ENCODE results near the gene COL12A1. TPM values are rescaled to one million over a fixed set of nuclear protein-coding genes. Genes with fewer than 3 reads are reported as not detected.

Gene COL12A1
- total RNA-seq, 2 experiments from 2014 or later: not detected

DNA sequence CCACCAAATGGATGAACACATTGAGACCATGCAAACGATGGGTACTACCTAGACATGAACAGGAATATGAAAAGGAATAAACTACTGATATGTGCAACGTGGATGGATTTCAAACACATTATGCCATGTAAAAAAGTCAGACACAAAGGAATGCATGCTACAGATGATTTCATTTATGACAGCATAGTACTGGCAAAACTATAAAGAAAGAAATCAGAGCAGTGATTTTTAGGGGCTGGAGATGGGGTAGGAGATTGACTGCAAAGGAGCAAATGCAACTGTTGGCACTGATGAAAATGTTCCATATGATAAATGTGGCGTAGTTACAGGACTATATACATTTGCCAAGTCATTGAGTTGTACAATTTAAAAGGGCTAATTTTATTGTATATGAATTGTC is 13.4 kb upstream of the COL12A1 start:
- Histone ChIP-seq H4K20me1 (ENCODE audit: insufficient read depth, low read length) (no peaks in the 10 kb centered on the region), H2AFZ (ENCODE audit: low read length) (no peak overlapping the region), H3K36me3 (ENCODE audit: insufficient read depth, low read length) (no peaks in the 10 kb centered on the region), H3K4me1 (ENCODE audit: insufficient read depth, low read length, poor library complexity, severe bottlenecking) (no peaks in the 10 kb centered on the region), H3K27ac (ENCODE audit: low read depth, low read length, poor library complexity, severe bottlenecking) (no peak overlapping the region), H3K9me3 (ENCODE audit: low read length) (no peaks in the 10 kb centered on the region), H3K4me3 (ENCODE audit: low read depth, low read length, poor library complexity, severe bottlenecking) (no peak overlapping the region), H3K9me2 (ENCODE audit: insufficient read depth, low read length) (no peaks in the 10 kb centered on the region), H3K4me2 (ENCODE audit: low read length) (no peak overlapping the region), H3K79me2 (ENCODE audit: insufficient read depth, low read depth, low read length) (no peaks in the 10 kb centered on the region)
- ChIA-PET POLR2A (interaction anchor here (0.7 kb wide), 2 partner anchors 157 to 526 kb away, joined by 3 to 4 read pairs; no protein-coding TSS in a partner anchor), CTCF (ENCODE audit: unreplicated experiment) (no interaction called here)
- intact Hi-C loops (cut with micrococcal nuclease; ENCODE audit: unreplicated experiment): no loop called here
- DNase-seq (ENCODE audit: low spot score): no peak
- no TSS peak for BruUV-seq (replicated peaks)
- TF ChIP-seq, protein P1, sequence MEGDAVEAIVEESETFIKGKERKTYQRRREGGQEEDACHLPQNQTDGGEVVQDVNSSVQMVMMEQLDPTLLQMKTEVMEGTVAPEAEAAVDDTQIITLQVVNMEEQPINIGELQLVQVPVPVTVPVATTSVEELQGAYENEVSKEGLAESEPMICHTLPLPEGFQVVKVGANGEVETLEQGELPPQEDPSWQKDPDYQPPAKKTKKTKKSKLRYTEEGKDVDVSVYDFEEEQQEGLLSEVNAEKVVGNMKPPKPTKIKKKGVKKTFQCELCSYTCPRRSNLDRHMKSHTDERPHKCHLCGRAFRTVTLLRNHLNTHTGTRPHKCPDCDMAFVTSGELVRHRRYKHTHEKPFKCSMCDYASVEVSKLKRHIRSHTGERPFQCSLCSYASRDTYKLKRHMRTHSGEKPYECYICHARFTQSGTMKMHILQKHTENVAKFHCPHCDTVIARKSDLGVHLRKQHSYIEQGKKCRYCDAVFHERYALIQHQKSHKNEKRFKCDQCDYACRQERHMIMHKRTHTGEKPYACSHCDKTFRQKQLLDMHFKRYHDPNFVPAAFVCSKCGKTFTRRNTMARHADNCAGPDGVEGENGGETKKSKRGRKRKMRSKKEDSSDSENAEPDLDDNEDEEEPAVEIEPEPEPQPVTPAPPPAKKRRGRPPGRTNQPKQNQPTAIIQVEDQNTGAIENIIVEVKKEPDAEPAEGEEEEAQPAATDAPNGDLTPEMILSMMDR (conservative IDR thresholded peaks at IDR 0.05; ENCODE audit: low read length): no peak
- no peak for TF ChIP-seq EZH2phosphoT487 (IDR thresholded peaks at IDR 0.05; ENCODE audit: borderline replicate concordance, low read depth, low read length)

DNA sequence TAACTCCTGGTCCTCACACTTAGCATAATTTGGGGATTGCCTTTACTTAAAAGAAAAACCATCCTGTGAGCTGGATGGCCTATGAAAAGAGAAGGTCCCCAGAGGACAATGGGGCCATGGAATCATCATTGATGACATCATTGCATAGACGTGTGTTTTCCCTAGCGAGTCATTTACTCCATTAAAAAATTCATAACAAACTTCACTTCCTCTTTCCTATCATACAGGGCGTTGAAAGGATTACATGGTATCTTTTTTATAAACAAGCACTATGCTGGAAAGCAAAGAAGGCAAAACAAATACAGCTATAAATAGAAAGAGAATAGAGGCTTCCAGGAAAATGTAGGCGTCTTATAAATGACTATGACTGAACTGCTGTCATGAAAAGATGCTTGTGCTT is 11.3 kb upstream of the COL12A1 start:
- H3K9me2 ChIP-seq (ENCODE audit: insufficient read depth, low read length): no peaks in the 10 kb centered on the region
- DNase-seq (ENCODE audit: low spot score): no peak
- ChIA-PET POLR2A (interaction anchor here (1.0 kb wide), 1 partner anchor 803 kb away, joined by 3 read pairs; no protein-coding TSS in a partner anchor), CTCF (ENCODE audit: unreplicated experiment) (no interaction called here)
- H4K20me1 ChIP-seq (ENCODE audit: insufficient read depth, low read length): no peaks in the 10 kb centered on the region
- H3K4me2 ChIP-seq (ENCODE audit: low read length): no peak overlapping the region
- no peaks in the 10 kb centered on the region for H3K4me1 ChIP-seq (ENCODE audit: insufficient read depth, low read length, poor library complexity, severe bottlenecking)
- no peaks in the 10 kb centered on the region for H3K36me3 ChIP-seq (ENCODE audit: insufficient read depth, low read length)
- TF ChIP-seq EZH2phosphoT487 (IDR thresholded peaks at IDR 0.05; ENCODE audit: borderline replicate concordance, low read depth, low read length): no peak
- TF ChIP-seq, protein P1 (conservative IDR thresholded peaks at IDR 0.05; ENCODE audit: low read length): no peak
- H3K9me3 ChIP-seq (ENCODE audit: low read length): no peaks in the 10 kb centered on the region
- no peak overlapping the region for H3K4me3 ChIP-seq (ENCODE audit: low read depth, low read length, poor library complexity, severe bottlenecking)
- intact Hi-C loops (cut with micrococcal nuclease; ENCODE audit: unreplicated experiment): no loop called here
- no peaks in the 10 kb centered on the region for H3K79me2 ChIP-seq (ENCODE audit: insufficient read depth, low read depth, low read length)
- BruUV-seq (replicated peaks): no TSS peak
- no peak overlapping the region for H3K27ac ChIP-seq (ENCODE audit: low read depth, low read length, poor library complexity, severe bottlenecking)
- no peak overlapping the region for H2AFZ ChIP-seq (ENCODE audit: low read length)

DNA sequence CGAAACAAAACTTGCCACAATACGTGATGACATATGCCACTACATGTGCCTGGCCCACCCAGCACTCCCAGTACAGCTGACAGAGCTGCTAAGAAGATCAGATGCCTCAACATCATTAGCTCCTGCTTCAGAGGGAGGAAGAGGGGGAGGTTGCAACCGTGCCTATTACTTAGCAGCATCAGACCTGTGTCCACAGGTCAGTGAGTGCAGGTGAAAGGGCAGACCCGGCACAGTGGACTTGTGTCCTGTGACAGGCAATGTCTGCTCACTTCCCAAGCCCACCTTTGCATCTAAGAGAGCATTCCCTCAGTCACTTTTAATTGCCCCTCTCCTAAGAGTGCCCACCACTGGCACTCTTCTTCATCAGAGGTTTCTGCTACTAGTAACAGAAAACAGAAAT is 9.4 kb upstream of the COL12A1 start:
- BruUV-seq (replicated peaks): no TSS peak
- intact Hi-C loops (cut with micrococcal nuclease; ENCODE audit: unreplicated experiment): no loop called here
- TF ChIP-seq, protein P1 (conservative IDR thresholded peaks at IDR 0.05; ENCODE audit: low read length): no peak
- no peak for TF ChIP-seq EZH2phosphoT487 (IDR thresholded peaks at IDR 0.05; ENCODE audit: borderline replicate concordance, low read depth, low read length)
- Histone ChIP-seq H3K36me3 (ENCODE audit: insufficient read depth, low read length) (no peaks in the 10 kb centered on the region), H4K20me1 (ENCODE audit: insufficient read depth, low read length) (no peaks in the 10 kb centered on the region), H3K4me1 (ENCODE audit: insufficient read depth, low read length, poor library complexity, severe bottlenecking) (no peaks in the 10 kb centered on the region), H2AFZ (ENCODE audit: low read length) (no peak overlapping the region), H3K79me2 (ENCODE audit: insufficient read depth, low read depth, low read length) (no peaks in the 10 kb centered on the region), H3K9me2 (ENCODE audit: insufficient read depth, low read length) (no peaks in the 10 kb centered on the region), H3K27ac (ENCODE audit: low read depth, low read length, poor library complexity, severe bottlenecking) (no peak overlapping the region), H3K4me3 (ENCODE audit: low read depth, low read length, poor library complexity, severe bottlenecking) (no peak overlapping the region), H3K4me2 (ENCODE audit: low read length) (no peak overlapping the region), H3K9me3 (ENCODE audit: low read length) (no peaks in the 10 kb centered on the region)
- ChIA-PET POLR2A (no interaction called here), CTCF (ENCODE audit: unreplicated experiment) (no interaction called here)
- DNase-seq (ENCODE audit: low spot score): no peak
